ENCODE measurements around the gene APOBEC3A.
A peak's percentile ranks its signal among the peaks of the same experiment; 100 is the strongest.
"Not testable (repeated sequence)": the region's sequence is repeated elsewhere in the genome, so short reads cannot be mapped to it uniquely, and the experiment has no call there.

Gene APOBEC3A

GRCh38 chr22:38981005-38981991 is 23.9 kb downstream of the APOBEC3A start:
- TF ChIP-seq JUND (IDR thresholded peaks at IDR 0.05; ENCODE audit: low read depth) = no peak
- in situ Hi-C loops (cut with HindIII; ENCODE audit: low pct_unique_long_range_greater_than_20kb, low sequenced_read_pairs) = no loop called here
- peak; percentile 48 to 65 for DNase-seq (ENCODE audit: low read depth in 1 of 2, low spot score in 1 of 2)

DNA sequence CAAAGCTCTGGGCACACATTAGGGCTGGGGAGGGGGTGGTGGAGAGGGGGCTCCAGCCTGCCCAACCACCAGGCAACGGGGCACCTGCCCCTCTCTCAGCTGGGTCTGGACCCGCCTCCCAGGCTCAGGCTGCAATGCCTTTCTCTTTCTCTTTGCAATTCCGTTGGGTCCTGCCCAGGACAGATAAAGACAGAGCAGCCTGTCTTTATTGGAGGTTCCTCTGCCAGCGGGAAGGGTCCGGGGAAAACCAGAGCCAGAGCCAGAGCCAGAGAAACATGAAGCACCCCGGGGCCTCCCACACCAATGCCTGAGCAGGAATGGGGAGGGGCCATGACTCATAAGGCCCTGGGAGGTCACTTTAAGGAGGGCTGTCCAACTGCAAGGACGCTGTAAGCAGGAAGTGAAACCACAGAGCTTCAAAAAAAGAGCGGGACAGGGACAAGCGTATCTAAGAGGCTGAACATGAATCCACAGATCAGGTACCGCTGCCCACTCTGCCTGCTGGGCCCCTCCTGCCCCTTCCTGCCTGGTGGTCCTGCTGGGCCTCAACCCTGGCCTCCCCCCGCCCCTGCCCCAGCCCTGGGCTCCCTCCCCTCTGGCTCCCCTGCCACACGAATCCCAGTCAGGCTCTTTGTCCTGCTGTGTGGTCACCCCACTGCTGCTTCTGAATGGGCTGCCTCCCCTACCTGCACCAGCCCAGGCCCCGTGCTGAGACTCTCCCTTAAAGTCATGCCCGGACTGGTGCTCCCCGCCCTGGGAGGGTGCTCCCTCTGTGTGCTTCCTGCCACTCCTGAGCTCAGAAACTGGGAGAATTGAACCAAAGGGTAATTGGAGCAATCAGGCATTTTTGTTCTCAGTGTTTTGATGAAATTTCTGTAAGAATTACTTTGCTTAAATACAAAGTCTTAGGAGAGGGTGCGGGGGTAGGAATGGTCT is 24.9 kb downstream of the APOBEC3A start, which contains the start of gene APOBEC3B:
TSS of gene APOBEC3B (plus strand) at position 356 of the 936 bp plus-strand sequence. CDS start at position 463, 107 bp downstream.
- DNase-seq (ENCODE audit: low read depth in 1 of 2, low spot score in 1 of 2) = peak; percentile 81 to 91
- no peak for TF ChIP-seq JUND (IDR thresholded peaks at IDR 0.05; ENCODE audit: low read depth)
- in situ Hi-C loops (cut with HindIII; ENCODE audit: low pct_unique_long_range_greater_than_20kb, low sequenced_read_pairs) = no loop called here

- TF ChIP-seq JUND (IDR thresholded peaks at IDR 0.05; ENCODE audit: low read depth) = no peak
- DNase-seq (ENCODE audit: low read depth in 1 of 2, low spot score in 1 of 2) = no peak
- in situ Hi-C loops (cut with HindIII; ENCODE audit: low pct_unique_long_range_greater_than_20kb, low sequenced_read_pairs) = no loop called here
These were observed 26.8 kb downstream of the APOBEC3A start for GRCh38 chr22:38984224-38984623.

GRCh38 chr22:38984784-38985757 is 27.7 kb downstream of the APOBEC3A start:
- in situ Hi-C loops (cut with HindIII; ENCODE audit: low pct_unique_long_range_greater_than_20kb, low sequenced_read_pairs) = not testable (repeated sequence)
- DNase-seq (ENCODE audit: low read depth in 1 of 2, low spot score in 1 of 2) = peak in 1 of 2 experiments; percentile 40

DNA sequence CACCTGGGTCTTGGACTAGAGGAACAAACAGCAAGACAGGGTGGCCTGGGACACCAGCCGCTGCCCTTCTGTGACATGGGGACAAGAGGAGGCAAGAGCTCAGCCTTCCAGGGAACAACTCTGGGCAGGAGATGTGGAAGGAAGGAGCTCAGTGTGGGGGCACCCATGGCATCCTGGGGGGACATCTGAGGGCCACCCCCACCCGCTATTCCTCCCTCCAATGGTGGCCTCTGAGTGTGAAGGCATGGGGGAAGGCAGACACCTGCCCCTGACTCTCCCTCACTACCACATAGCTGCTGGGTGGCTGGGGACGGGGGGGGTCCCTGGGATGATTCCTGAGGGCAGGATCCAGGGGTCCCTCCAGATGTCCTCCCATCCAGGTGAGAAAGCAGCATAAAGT is 29.2 kb downstream of the APOBEC3A start:
- no peak for DNase-seq (ENCODE audit: low read depth in 1 of 2, low spot score in 1 of 2)
- TF ChIP-seq JUND (IDR thresholded peaks at IDR 0.05; ENCODE audit: low read depth) = no peak
- in situ Hi-C loops (cut with HindIII; ENCODE audit: low pct_unique_long_range_greater_than_20kb, low sequenced_read_pairs) = no loop called here

GRCh38 chr22:38987171-38987895 is 29.9 kb downstream of the APOBEC3A start:
- no peak for TF ChIP-seq JUND (IDR thresholded peaks at IDR 0.05; ENCODE audit: low read depth)
- no peak for DNase-seq (ENCODE audit: low read depth in 1 of 2, low spot score in 1 of 2)
- in situ Hi-C loops (cut with HindIII; ENCODE audit: low pct_unique_long_range_greater_than_20kb, low sequenced_read_pairs) = no loop called here

DNA sequence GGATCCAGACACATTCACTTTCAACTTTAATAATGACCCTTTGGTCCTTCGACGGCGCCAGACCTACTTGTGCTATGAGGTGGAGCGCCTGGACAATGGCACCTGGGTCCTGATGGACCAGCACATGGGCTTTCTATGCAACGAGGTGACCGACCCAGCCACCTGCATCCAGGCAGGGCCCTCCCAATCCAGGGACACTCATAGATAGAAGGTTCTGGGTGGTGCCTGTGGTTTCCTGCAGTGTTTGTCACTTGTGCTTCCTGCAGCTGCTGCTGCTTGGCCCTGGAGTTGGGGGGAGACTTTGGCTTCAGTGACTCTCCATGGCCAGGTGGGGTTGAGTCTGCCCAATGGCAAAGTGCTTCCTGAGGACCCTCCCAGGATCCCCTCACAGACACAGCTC is 32.1 kb downstream of the APOBEC3A start:
- TF ChIP-seq JUND (IDR thresholded peaks at IDR 0.05; ENCODE audit: low read depth) = no peak
- in situ Hi-C loops (cut with HindIII; ENCODE audit: low pct_unique_long_range_greater_than_20kb, low sequenced_read_pairs) = no loop called here
- DNase-seq (ENCODE audit: low read depth in 1 of 2, low spot score in 1 of 2) = no peak

DNA sequence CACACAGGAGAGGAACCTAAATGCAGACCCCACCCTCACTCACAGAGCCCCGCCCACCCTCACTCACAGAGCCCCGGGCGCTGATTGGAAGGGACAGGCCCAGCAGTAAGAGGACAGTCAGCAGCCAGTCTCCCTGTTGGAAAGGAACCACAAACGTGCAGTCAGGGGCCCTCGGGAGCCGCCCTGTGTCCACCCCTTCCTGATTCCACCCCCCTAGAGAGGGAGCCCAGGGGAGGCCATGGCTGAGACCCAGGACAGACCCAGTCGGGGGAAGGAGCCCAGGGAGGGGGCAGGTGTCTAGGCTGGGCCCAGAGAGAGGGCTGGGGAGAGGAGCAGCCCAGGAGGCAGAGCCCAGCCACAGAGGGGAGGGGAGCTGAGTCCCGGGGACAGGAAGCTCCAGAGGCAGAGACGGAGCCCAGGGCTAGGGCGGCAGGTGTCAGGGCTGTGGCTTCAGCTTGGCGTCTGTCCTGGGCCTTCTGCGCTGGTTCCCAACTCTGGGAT is 35.5 kb downstream of the APOBEC3A start:
- DNase-seq (ENCODE audit: low read depth in 1 of 2, low spot score in 1 of 2); in situ Hi-C loops (cut with HindIII; ENCODE audit: low pct_unique_long_range_greater_than_20kb, low sequenced_read_pairs): not testable (repeated sequence)

DNA sequence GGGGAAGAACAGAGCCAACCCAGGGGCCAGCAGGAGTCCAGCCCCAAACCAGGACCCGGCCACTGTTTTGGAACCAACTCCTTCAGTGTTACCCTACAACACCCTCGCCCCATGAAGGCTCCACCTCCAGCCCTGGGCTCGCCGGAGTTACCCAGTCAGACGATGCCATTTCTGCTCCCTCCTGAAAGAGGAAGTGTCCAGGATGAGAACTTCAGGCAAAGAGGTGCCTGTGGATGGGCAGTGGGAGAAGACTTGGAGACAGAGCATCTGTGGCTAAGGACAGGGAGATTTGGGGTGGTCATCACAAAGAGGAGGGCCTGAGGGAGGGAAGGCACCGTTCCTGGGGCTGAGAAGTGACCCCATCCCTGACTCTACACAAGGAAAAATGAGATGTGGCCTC is 38.7 kb downstream of the APOBEC3A start:
- in situ Hi-C loops (cut with HindIII; ENCODE audit: low pct_unique_long_range_greater_than_20kb, low sequenced_read_pairs) = no loop called here
- no peak for TF ChIP-seq JUND (IDR thresholded peaks at IDR 0.05; ENCODE audit: low read depth)
- DNase-seq (ENCODE audit: low read depth in 1 of 2, low spot score in 1 of 2) = no peak

- TF ChIP-seq JUND (IDR thresholded peaks at IDR 0.05; ENCODE audit: low read depth) = no peak
- no peak for DNase-seq (ENCODE audit: low read depth in 1 of 2, low spot score in 1 of 2)
- in situ Hi-C loops (cut with HindIII; ENCODE audit: low pct_unique_long_range_greater_than_20kb, low sequenced_read_pairs) = no loop called here
These were observed 40.1 kb downstream of the APOBEC3A start for GRCh38 chr22:38997518-38997917.

GRCh38 chr22:39003165-39003638 is 45.8 kb downstream of the APOBEC3A start:
- in situ Hi-C loops (cut with HindIII; ENCODE audit: low pct_unique_long_range_greater_than_20kb, low sequenced_read_pairs) = no loop called here
- no peak for TF ChIP-seq JUND (IDR thresholded peaks at IDR 0.05; ENCODE audit: low read depth)
- peak; percentile 47 to 78 for DNase-seq (ENCODE audit: low read depth in 1 of 2, low spot score in 1 of 2)
